Forelimb muscle (tissue), 1 donor: ENCODE data around the gene DPYD. TPM values are rescaled to one million over a fixed set of nuclear protein-coding genes. Genes with fewer than 3 reads are reported as not detected.

Experiments used
- DNase-seq: peaks from one replicate; pipeline ENCODE4 v3.0.0-alpha.2; 2013; ENCODE audit warnings: low read depth
- polyA plus RNA-seq: library from polyadenylated mRNA; unstranded; fragments of 120-200 nt; gene quantifications from one replicate; pipeline ENCODE4 v1.2.1, GENCODE V29; 2013; ENCODE audit not compliant: insufficient read length

DPYD gene
- polyA plus RNA-seq, 1 donor = 8.1 TPM

DNA sequence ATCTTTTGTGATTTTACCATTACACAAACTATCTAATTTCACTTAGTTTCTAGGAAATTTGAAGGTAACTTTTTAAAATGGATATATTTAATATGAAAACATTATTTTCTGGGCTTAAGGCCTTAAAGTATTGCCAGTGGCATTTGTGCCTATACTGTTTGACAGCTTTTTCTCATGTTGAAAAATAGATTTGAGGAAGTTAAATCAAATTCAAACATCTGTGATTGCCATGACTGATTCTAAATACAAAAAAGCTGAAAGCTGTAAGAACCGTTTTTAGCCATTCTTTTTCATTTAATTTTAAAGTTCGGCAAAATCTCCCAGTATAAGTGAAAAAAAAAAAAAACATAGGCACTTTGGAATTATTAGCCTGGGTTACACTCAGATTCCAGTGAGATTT is 301.1 kb downstream of the DPYD start:
- DNase-seq = no peak

GRCh38 chr1:97610748-97611147 is 310.1 kb downstream of the DPYD start:
- no peak for DNase-seq

DNA sequence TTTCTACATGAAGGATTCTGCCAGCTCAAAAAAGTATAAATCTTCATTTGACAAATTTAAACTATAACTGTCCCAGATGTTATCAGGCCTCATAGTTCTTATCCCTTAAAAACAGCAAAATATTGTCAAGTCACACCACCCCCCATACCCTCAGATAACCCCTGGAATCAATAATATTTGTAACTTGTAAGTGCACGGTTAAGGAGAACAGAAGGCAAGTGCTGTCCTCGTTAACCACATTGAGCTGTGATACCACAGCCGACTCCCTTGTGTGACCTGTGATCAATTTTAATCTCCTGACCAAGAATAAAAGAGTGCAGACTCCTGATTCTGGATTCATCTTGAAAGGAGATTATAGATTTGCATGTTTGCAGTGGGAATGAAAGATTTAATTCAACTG is 310.7 kb downstream of the DPYD start:
- no peak for DNase-seq

DNA sequence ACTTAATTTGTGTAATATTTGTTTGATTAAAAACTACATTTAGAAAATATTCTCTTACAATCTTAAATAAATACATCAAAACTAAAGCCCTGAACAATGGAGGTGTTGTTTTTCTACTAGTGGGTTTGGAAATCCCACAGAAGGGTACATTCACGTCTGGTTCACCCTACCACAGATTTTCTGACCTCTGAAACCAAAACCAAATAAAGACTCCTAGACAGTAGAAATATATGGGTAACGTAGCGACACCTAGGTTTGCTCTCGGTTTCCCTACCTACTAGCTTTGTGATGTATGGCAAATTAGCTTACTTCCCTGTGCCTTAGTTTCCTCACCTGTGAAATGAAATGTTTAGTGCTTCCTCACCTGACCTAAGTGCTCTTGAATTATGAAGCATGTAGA is 312.6 kb downstream of the DPYD start:
- DNase-seq = no peak

GRCh38 chr1:97603776-97604175 is 317.1 kb downstream of the DPYD start:
- no peak for DNase-seq

GRCh38 chr1:97603218-97603617 is 317.6 kb downstream of the DPYD start:
- no peak for DNase-seq

DNA sequence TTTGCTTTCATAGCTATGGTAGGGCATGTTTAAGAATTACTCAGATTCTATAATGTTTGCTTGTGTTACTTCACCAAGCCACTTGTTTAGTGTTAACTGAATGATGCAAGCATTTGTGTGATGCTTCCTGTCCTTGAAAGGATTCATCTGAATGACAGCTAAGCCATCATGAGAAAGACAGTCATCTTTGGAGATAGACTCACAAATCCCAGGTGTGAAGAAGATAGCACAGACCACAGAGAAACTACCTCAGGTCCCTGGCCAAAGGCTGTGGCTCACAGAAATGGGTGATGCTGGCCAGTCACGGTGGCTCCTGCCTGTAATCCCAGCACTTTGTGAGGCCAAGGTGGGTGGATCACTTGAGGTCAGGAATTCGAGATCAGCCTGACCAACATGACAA is 321.4 kb downstream of the DPYD start:
- no peak for DNase-seq

GRCh38 chr1:97593192-97593591 is 327.6 kb downstream of the DPYD start:
- no peak for DNase-seq

GRCh38 chr1:97588772-97589171 is 332.1 kb downstream of the DPYD start:
- DNase-seq = no peak

- no peak for DNase-seq
Measured at GRCh38 chr1:97581614-97582051, 339.2 kb downstream of the DPYD start.

GRCh38 chr1:97577613-97578012 is 343.2 kb downstream of the DPYD start:
- DNase-seq = no peak

DNA sequence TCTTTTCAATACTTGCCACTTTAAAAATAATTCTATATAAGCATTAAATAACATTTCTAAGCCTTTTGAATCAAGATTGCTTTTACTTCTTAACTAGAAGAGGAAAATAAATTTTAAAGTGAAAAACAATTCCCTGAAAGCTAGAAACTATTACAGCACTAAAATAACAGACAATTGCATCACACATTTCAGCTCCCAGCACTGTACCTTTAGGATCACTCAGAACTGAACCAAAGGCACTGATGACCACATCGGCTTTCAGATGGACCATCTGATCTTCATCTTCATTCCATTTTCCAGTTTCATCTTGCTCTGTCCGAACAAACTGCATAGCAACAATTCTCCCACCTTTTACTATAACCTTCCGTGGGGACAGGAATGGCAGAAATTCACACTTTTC is 347.3 kb downstream of the DPYD start:
- DNase-seq = no peak

- no peak for DNase-seq
Measured at GRCh38 chr1:97572561-97572960, 348.3 kb downstream of the DPYD start.

GRCh38 chr1:97571760-97572159 is 349.1 kb downstream of the DPYD start:
- no peak for DNase-seq

DNA sequence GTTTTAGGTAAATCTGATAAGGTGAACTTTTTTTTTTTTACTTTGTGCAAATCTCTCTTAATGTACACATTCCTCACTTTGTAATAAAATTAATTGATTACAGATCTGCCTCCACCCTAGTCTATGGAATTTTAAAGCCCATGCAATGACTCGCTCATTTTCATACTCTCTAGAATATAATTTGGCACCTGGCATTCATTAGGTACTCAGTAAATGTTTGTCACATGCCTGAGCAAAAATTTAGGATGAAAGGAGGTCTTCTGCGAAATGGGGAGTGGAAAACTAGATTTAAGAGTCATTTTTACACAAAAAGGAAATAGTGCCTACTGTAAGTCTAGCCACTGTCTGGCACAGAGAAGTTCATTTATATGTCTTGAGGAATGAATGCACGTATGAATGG is 350.1 kb downstream of the DPYD start:
- no peak for DNase-seq

DNA sequence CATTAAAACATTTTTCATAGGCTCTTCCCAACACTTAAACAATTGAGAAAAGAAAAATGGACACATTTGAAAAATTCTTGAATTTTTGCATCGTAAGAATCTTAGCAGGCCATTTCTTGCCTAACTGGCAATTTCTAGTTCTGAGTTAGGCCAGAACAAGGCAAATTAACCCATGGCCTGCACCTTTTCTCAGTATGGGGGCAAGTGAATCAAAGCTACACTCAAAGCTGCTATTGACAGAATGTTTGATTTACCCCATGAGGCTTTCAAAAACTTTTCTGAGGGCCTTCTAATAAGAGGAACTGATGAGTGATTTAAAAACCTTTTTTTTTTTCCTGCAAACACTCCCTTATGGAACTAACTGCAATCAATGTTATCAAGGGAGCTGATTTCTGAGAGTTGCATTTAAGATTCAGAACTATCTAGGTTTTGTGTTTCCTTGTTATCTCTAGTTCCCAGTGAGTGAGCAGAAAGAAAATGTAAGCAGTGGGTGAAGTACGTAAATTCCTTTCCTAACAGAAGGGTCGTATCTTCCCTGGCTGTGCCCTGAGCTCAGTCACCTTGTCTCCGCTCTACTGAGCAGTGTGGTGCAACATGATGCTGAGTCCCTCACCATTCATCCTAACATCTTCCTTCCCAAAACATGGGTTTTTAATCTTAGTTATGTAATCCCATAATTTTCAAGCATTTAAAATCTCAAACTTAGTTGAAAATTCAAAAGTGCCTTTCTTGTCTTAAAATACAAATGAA is 353.7 kb downstream of the DPYD start:
- no peak for DNase-seq

- DNase-seq = no peak
Measured at GRCh38 chr1:97565886-97566285, 354.9 kb downstream of the DPYD start.

DNA sequence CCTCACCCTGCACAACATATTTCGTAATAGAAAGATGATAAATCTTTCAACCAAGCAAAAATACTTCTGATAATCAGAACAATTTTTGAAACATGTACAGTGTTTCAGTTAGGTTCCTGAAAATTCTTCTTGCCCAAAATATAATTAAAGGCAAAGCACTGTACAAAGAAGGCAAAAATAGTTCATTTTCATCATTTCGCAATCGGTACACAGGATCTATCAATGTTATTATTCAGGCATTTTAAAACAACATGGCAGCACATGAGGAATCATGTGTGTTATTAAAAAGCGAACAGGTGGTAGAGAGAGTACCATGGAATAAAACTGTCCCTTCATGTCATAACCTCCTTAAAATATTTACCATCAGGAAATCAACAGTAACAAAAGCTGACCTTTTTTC is 356.9 kb downstream of the DPYD start:
- DNase-seq = no peak

DNA sequence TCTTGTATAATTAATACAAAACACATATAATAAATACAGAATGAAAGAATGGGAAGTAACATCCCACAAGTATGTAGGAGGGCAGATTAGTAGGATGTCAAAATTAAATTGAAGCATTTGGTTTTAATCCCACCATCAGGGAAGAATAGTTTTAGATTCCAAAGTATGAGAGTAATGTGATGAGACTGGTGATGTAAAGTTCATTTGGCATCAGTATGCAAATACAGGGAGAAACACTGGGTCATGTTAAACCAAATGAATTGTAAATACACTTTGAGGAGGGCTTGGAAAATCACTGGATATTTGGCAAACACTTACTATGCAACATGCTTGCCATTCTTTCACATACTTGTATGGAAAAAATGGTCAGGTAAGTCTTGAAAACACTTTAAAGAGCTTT is 358.8 kb downstream of the DPYD start:
- DNase-seq = no peak

DNA sequence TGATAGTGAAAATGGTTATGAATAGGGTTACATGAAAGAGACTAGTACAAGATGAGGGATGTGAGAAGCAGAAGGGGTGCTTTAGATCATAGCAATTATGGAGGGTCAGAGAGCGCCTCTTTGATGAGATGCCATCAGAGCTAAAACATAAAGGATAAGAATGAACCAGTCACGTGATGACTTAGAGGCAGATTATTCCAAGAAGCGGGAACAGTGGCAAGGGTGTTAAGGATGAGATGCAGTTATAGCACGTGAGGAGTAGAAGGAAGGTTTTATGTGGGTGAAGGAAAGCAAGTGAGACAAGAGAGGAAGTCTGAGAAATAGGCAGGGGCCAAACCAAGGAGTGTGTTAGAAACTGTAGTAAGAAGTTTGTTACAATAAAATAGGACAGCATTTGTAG is 360.1 kb downstream of the DPYD start:
- no peak for DNase-seq

GRCh38 chr1:97553971-97554370 is 366.9 kb downstream of the DPYD start:
- DNase-seq = no peak

DNA sequence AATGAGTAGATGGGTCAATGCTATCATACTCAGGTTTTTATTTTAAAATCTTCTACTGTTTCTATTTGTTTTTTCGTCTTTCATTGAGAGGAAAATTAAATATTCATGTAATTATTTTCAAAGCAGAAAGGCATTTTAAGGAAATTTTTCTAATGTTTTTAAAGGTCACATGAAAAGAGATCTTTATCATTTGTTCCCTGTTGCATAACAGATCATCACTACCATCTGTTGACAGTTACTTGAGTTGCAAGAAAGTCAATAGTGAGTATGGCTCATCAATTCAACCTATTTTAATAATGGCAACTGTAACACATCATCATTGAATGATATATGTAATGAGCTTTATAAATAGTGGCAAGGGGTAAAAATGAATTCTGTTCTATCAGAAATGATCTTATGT is 369.7 kb downstream of the DPYD start:
- DNase-seq = no peak

DNA sequence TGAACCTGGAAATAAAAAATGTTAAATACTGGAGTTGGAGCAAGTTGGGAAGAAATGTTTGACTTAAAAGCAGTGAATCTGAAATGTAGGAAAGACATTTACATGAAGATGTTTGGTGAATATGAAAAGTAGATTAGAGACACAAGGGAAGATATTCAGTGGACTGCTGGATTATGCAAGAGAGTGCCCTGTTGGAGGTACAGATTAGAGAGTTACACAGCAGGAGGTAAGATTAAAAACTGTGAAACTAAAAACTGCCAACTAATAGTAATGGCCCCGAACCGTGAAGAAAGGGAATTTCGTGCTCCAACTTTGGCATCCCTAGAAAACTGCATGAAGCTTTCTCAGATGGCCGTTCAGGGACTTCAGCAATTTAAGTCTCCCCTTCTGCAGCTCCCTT is 375.4 kb downstream of the DPYD start:
- no peak for DNase-seq

GRCh38 chr1:97540346-97540888 is 380.4 kb downstream of the DPYD start:
- no peak for DNase-seq
